ENCODE data around the gene AIPL1. TPM values are rescaled to one million over a fixed set of nuclear protein-coding genes. Genes with fewer than 3 reads are reported as not detected.

Gene AIPL1
- total RNA-seq, 4 donors from 2014 or later = not detected

DNA sequence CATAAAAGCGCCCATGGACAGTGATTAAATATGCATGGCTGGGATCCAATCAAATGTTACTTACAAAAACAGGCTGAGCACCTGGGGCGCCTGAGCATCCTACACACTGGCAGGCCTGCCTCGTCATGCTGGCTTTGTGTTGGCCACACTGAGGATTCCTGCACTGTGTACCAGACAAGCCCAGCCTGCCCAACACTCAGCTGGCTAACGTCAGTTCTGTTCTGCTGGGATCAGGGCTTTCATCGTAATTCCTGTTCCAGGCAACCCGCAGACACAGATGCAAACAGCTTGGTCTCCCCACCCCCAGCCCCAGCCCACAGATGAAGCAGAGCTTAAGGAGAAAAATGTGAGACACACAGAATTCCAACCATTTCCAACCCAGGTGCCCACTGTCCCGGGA lies 40.0 kb upstream of the AIPL1 start:
- TF ChIP-seq CTCF (IDR thresholded peaks at IDR 0.05) = no peak
- no peak for TF ChIP-seq POLR2A (IDR thresholded peaks at IDR 0.05)
- H3K4me3 ChIP-seq (ENCODE audit: low read depth, poor library complexity, severe bottlenecking) = no peak overlapping the region
- intact Hi-C loops (cut with DNase I; ENCODE audit: low total_unique reads) = no loop called here
- WGBS, 2 donors = 26 to 43% methylated on average over 7 of the region's 7 CpGs
- DNase-seq (ENCODE audit: low spot score in 2 of 2) = peak in 1 of 2 donors; percentile 30

DNA sequence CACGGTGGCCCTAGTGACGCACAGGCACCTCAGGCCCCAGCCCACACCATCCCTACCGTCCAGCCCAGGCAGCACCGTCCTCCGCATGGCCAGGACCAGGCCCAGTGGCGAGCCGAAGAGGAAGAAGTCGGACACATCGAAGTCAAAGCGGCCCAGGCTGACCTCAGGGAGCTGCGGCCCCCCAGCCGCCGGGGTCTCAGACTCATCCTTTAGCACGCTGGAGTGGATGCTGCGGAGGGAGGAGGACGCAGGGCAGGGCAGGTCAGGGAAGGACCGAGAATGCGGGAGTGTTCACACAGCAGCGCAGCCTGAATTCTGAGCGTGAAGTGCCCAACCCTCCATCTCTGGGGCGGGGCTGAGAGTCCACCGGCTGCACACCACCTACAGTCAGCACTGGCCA lies 39.5 kb upstream of the AIPL1 start:
- intact Hi-C loops (cut with DNase I; ENCODE audit: low total_unique reads) = no loop called here
- 81 to 86% methylated on average over 20 to 21 of the region's 22 CpGs for WGBS, 2 donors

DNA sequence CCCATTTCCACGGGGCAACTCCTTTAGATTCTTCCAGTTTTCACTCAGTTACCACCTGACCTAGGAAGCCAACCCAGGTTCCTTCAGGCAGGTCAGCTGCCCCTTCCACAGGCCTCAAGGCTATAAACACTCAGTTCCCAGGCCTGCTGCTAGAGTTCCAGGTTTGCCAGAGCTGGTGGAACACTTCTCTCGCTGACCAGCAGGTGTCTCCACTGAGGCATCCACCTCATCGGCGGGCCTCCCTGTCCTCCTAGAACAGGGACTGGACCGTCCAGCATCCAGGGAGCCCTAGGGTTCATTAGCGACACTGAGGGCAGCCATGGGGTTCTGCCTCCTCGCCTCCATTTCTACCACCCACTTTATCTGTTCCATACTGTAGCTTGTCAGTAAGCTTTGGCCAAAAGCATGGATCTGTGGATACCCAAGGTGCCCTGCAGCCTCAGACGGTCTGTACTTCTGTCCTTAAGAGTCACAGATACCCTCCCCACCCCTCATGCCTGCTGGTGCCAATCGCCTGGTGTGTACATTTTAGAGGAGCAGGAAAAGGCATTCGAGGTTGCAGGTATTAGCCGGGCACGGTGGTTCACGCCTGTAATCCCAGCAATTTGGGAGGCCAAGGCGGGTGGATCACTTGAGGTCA lies 38.3 kb upstream of the AIPL1 start:
- intact Hi-C loops (cut with DNase I; ENCODE audit: low total_unique reads) = loop anchor here (2.0 kb wide), 1 partner anchor 174 kb away; no protein-coding TSS in a partner anchor
- H3K4me3 ChIP-seq (ENCODE audit: low read depth, poor library complexity, severe bottlenecking) = no peak overlapping the region
- WGBS, 2 donors = 44 to 52% methylated on average over 12 to 14 of the region's 14 CpGs
- TF ChIP-seq POLR2A (IDR thresholded peaks at IDR 0.05) = no peak
- TF ChIP-seq CTCF (IDR thresholded peaks at IDR 0.05) = peak in 1 of 3 donors; percentile 57
- DNase-seq (ENCODE audit: low spot score in 2 of 2) = peak; percentile 67 to 90

More for the DNA sequence above, 39.5 kb upstream of the AIPL1 start:
- TF ChIP-seq CTCF (IDR thresholded peaks at IDR 0.05) (no peak), POLR2A (IDR thresholded peaks at IDR 0.05) (no peak)
- no peak overlapping the region for H3K4me3 ChIP-seq (ENCODE audit: low read depth, poor library complexity, severe bottlenecking)
- no peak for DNase-seq (ENCODE audit: low spot score in 2 of 2)

- H3K4me3 ChIP-seq (ENCODE audit: low read depth, poor library complexity, severe bottlenecking) = no peak overlapping the region
- intact Hi-C loops (cut with DNase I; ENCODE audit: low total_unique reads) = loop anchor here (2.0 kb wide), 1 partner anchor 174 kb away; no protein-coding TSS in a partner anchor
- no peak for DNase-seq (ENCODE audit: low spot score in 2 of 2)
- TF ChIP-seq POLR2A (IDR thresholded peaks at IDR 0.05) (no peak), CTCF (IDR thresholded peaks at IDR 0.05) (no peak)
- 92 to 93% methylated on average over 10 of the region's 10 CpGs for WGBS, 2 donors
Observed at GRCh38 chr17:6472517-6472916, 37.6 kb upstream of the AIPL1 start.

DNA sequence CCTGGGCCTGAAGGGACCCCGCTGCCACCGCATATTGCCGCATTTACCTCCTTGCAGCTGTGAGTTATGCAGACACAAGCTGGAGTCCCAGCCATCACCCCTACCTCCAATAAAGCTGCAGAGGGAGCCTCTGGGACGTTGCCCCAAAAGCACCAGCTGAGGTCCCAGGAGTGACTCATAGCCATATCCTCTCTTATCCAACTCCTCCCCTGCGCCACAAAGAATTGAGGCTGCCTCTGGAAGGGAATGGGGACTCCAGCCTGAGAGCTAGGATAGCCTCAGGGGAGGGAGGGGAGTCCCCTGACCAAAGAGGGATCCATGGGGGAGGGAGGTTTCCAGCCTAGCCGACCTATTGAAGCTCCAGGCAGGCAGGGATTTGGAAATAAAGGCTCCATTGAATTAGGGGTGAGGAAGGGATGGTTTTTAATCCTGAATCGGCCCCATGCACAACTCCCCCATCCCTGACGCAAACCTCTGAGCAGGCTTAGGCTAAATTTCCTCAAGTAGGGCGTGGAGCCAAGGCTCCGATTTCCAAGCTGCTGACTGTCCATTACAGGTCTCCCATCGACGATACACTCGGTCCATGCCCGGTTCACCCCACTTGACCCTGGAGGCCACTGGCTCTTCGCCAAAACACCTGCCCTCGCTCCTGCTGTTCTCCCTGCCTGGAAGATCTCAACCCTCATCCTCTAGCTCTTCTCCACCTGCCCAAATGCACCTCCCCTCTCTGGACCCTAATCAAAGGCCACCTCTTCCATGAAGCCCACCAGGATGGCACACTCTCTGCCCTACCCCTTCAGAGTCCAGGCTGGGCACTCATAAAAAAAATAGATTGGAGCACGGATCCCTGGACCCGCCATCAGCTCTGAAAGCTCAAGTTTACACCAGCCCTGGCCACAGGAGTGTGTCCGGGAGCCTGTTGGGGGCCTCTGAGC lies 36.9 kb upstream of the AIPL1 start:
- WGBS, 2 donors = 53 to 70% methylated on average over 16 to 19 of the region's 19 CpGs
- intact Hi-C loops (cut with DNase I; ENCODE audit: low total_unique reads) = loop anchor here (2.0 kb wide), 1 partner anchor 175 kb away; no protein-coding TSS in a partner anchor
- TF ChIP-seq POLR2A (IDR thresholded peaks at IDR 0.05) (no peak), CTCF (IDR thresholded peaks at IDR 0.05) (no peak)
- DNase-seq (ENCODE audit: low spot score in 2 of 2) = no peak
- H3K4me3 ChIP-seq (ENCODE audit: low read depth, poor library complexity, severe bottlenecking) = no peak overlapping the region

Data from lower leg skin (tissue), 4 donors.